ENCODE results near the gene CAPZB.
"Not testable (repeated sequence)": the region's sequence is repeated elsewhere in the genome, so short reads cannot be mapped to it uniquely, and the experiment has no call there.

CAPZB gene

DNA sequence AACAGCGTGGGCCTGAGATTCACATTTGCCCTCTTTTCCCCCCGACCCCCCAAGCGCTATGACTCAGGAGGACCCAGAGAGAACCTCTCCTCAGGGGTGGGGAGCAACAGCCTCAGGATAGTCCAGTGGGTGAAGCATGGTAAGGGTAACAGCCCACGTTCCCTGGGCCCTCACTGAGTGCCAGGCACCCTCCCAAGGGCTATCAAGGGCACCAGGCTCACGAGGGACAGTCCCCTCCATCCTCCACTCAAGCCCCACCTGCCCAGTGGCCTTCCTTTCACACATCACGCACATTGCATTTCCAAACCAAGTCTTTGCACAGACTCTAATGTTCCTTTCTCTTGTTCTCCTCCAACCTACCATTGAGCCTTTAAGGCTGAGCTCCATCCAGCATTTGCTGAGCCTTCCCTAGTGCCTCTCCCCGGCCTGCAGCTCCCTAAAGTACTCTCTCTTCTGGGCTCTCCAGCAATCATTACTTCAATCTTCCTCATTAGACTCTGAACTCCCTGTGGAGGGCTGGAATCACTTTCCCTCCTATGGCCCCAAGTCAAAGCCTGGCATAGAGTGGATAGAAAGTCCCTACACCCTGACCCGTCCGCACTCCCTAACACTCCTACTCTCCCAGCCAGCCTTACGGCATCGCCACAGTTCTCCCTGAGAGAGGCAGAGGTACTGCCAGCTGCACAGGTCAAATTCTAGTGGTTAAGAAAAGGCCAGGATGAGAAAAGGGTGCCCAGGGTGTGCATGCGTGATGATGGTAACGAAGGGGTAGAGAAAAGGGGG, 174.4 kb downstream of the CAPZB start:
- DNase-seq (ENCODE audit: low read depth), result no peak

- no peak for DNase-seq (ENCODE audit: low read depth)
Observed at GRCh38 chr1:19310061-19310460, 175.3 kb downstream of the CAPZB start.

DNA sequence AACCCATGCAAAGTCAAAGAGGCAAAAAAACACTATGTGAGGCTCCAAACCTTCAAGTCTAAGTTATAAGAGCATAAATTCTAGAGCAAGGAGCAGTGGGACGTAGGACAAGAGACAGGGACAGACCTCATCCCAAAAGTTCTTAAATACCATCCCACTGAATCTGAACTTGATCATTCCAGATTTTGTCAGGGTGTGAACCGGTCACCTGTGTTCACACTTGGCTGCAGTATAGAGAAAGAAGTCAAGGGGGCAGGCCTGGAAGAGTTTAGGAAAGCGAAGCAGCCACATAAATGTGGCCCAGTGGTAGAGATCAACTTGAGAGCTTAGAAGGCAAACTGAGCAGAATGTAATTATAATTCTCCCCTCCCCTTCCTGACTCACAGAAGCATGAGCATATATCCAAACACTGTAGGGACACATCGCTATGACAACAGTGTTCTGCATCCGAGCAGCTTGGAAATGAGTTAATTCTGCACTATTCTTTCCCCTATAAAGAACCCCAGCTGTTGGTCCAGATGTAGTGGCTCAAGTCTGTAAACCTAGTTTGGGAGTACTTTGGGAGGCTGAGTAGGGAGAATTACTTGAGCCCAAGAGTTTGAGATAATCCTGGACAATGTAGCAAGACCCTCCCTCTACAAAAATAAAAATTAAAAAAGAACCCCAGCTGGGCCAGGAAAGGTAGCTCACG, 176.1 kb downstream of the CAPZB start:
- no peak for DNase-seq (ENCODE audit: low read depth)

GRCh38 chr1:19308509-19308907, 176.8 kb downstream of the CAPZB start:
- no peak for DNase-seq (ENCODE audit: low read depth)

GRCh38 chr1:19307794-19308508, 177.4 kb downstream of the CAPZB start:
- no peak for DNase-seq (ENCODE audit: low read depth)

DNA sequence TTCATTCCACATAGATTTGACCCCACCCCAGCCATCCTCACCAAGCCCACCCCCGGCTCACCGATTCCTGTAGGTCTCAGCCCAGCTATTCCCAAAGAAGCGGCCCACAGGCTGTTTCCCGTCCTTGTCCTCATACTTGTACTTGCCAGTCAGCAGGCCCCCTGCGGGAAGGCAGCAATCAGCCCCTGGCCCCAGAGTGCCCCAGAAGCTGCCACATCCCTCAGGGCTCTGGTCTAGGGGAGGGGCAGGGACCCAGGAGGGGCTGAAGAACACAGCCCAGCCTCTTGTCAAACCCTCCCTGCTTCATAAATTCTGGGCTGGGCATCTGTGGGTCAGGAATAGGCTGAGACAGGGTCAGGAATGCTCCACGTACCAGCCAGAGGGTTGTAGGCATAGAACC, 178.4 kb downstream of the CAPZB start:
- no peak for DNase-seq (ENCODE audit: low read depth)

DNA sequence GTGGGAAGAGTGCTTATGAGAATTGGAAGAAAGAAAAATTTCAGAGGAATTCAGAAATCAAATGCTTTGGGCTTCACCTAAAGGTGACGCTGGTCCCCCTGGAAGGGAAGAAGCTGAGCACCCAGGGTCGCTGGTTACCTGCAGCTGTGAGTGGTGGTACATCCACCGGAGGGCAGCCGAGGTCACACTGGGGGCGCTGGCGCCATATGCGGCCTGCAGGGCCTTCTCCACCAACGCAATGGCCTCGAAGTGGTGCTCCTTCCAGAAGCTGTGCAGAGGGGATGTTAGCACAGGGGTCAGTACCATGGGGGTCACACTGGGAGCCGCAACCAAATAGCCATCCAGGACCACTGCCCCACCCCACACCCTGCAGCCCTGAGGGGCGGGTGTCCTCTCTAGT, 179.5 kb downstream of the CAPZB start:
- DNase-seq (ENCODE audit: low read depth), result no peak

DNA sequence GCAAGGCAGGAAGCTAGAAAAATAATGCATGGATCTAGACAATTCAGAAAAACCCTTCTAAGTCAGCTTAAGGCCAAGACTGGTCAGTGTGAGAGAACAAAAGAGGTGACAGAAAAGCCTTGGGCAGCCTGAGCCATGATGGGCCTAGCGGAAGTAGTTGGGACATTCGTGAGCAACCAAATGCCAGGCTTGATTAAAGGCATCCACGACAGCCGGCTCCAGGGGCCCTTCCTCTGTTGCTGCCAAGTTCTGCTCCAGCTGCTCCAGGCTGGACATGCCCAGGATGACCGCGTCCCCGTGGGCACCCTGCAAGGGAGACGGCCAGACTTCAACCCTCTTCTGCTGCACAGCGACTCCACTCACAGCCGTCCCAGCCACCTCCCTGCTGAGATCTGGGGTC, 181.3 kb downstream of the CAPZB start:
- DNase-seq (ENCODE audit: low read depth), result not testable (repeated sequence)

DNA sequence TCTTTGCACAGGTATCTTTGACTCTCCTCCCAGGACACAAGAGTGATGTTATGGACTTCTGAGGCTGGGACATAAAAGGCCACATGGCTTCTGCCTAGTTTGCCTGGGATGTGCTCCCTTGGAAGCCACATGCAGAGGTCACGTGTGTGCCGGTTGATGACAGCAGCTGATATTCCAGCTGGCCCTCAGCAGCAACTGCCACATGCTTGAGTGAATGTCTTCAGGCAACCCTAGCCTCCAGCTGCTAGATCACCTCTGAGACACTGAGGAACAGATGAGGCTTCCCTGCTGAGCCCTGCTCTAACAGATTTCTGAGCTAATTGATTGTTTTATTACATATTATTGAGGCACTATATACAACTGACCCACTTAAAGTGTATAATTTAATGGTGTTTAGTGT, 185.1 kb downstream of the CAPZB start:
- DNase-seq (ENCODE audit: low read depth), result no peak

DNA sequence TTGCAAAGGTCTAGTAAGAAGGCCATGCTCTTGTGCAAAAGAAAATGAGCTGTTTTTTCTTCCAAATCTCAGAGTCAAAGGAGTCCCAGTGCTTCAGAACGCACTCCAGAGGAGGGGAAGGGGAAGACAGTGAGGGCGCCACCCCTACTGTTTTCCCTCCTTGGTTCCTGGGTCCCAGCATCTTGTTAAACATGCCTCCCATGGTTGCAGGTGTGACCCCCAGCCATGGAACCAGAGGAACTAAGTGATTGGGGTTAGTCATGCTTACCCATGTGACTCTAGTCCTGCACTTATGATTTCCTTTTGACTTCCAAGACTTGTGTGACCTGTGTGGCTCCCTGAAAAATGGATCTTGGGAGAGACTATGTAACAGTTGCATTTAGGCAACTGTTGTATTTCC, 190.7 kb downstream of the CAPZB start:
- DNase-seq (ENCODE audit: low read depth), result no peak

- DNase-seq (ENCODE audit: low read depth), result no peak
Observed at GRCh38 chr1:19289244-19289643, 196.1 kb downstream of the CAPZB start.

All from stimulated activated CD8-positive, alpha-beta memory T cell treated with anti-CD3 and anti-CD28 coated beads, Interleukin-15, amount 100 ng/mL, for 1 hour (primary cell).